ENCODE measurements around the gene LPO. TPM values are rescaled to one million over a fixed set of nuclear protein-coding genes. Genes with fewer than 3 reads are reported as not detected.
A peak's percentile ranks its signal among the peaks of the same experiment; 100 is the strongest.

The LPO gene
- total RNA-seq, 1 experiment from 2014 or later: 0.20 TPM

- TF ChIP-seq MAX (CRISPR knock-in tag; IDR thresholded peaks at IDR 0.05): peak; percentile 87
- TF ChIP-seq ZNF263 (CRISPR knock-in tag; IDR thresholded peaks at IDR 0.05; ENCODE audit: low read depth): no peak
- TF ChIP-seq CTCF (IDR thresholded peaks at IDR 0.05): peak; percentile 61; the same call in 1 of the 2 replicates
- no peak; the same call in 1 of the 2 replicates for TF ChIP-seq FOXP1 (CRISPR knock-in tag; IDR thresholded peaks at IDR 0.05; ENCODE audit: borderline replicate concordance)
Measured at GRCh38 chr17:58200024-58200633, 38.3 kb upstream of the LPO start (continued).

GRCh38 chr17:58202859-58203258 lies 35.5 kb upstream of the LPO start:
- CTCF ChIA-PET: interaction anchor here (0.9 to 2.4 kb wide), 5 partner anchors 12 to 244 kb away, joined by 3 to 6 read pairs (median 3); no protein-coding TSS in a partner anchor

GRCh38 chr17:58204796-58205195 lies 33.6 kb upstream of the LPO start:
- POLR2A ChIA-PET: no interaction called here
- no peaks in the 10 kb centered on the region for H3K9me3 Mint-ChIP-seq
- TF ChIP-seq CREM (CRISPR knock-in tag; IDR thresholded peaks at IDR 0.05): no peak
- TF ChIP-seq KAT7 (CRISPR knock-in tag; IDR thresholded peaks at IDR 0.05; ENCODE audit: borderline replicate concordance): no peak
- TF ChIP-seq ZNF263 (CRISPR knock-in tag; IDR thresholded peaks at IDR 0.05; ENCODE audit: low read depth): no peak
- TF ChIP-seq ZNF423 (CRISPR knock-in tag; IDR thresholded peaks at IDR 0.05): no peak
- no peak for TF ChIP-seq ZNF317 (CRISPR knock-in tag; IDR thresholded peaks at IDR 0.05; ENCODE audit: borderline replicate concordance, low read depth)
- no peak for TF ChIP-seq ARID4B (CRISPR knock-in tag; IDR thresholded peaks at IDR 0.05; ENCODE audit: borderline replicate concordance)
- TF ChIP-seq ZNF512 (CRISPR knock-in tag; IDR thresholded peaks at IDR 0.05; ENCODE audit: borderline replicate concordance): no peak
- no peak for TF ChIP-seq E2F4 (CRISPR knock-in tag; IDR thresholded peaks at IDR 0.05; ENCODE audit: borderline replicate concordance, low read depth)
- TF ChIP-seq NFE2L1 (CRISPR knock-in tag; IDR thresholded peaks at IDR 0.05): no peak
- no peak for TF ChIP-seq MXD4 (CRISPR knock-in tag; IDR thresholded peaks at IDR 0.05; ENCODE audit: borderline replicate concordance)
- no peak for TF ChIP-seq CBFB (CRISPR knock-in tag; IDR thresholded peaks at IDR 0.05; ENCODE audit: low read depth)
- TF ChIP-seq FOXJ3 (CRISPR knock-in tag; IDR thresholded peaks at IDR 0.05; ENCODE audit: borderline replicate concordance): no peak
- H3K4me3 Mint-ChIP-seq: no peak overlapping the region
- no peak for DNase-seq (ENCODE audit: low spot score)
- H3K27ac Mint-ChIP-seq: no peak overlapping the region
- H3K4me1 Mint-ChIP-seq: no peaks in the 10 kb centered on the region
- peaks cover 7% of the 10 kb centered on the region; the same call in 1 of the 2 replicates for H3K27me3 Mint-ChIP-seq (ENCODE audit: low read depth)
- peaks cover 7% of the 10 kb centered on the region for H3K36me3 Mint-ChIP-seq
- ATAC-seq: no peak
- CTCF ChIA-PET: no interaction called here

More at GRCh38 chr17:58202859-58203258, 35.5 kb upstream of the LPO start:
- H3K27me3 Mint-ChIP-seq (ENCODE audit: low read depth): peaks cover 7% of the 10 kb centered on the region
- POLR2A ChIA-PET: interaction anchor here (0.5 kb wide), 1 partner anchor 1151 kb away, joined by 3 read pairs; no protein-coding TSS in a partner anchor
- H3K36me3 Mint-ChIP-seq: no peaks in the 10 kb centered on the region
- TF ChIP-seq NR3C1 (CRISPR knock-in tag; conservative IDR thresholded peaks at IDR 0.05; ENCODE audit: low read depth) (no peak), ZNF317 (CRISPR knock-in tag; IDR thresholded peaks at IDR 0.05; ENCODE audit: borderline replicate concordance, low read depth) (no peak), IRF2 (CRISPR knock-in tag; IDR thresholded peaks at IDR 0.05; ENCODE audit: borderline replicate concordance, low read depth) (no peak), ZNF512 (CRISPR knock-in tag; IDR thresholded peaks at IDR 0.05; ENCODE audit: borderline replicate concordance) (no peak), KAT7 (CRISPR knock-in tag; IDR thresholded peaks at IDR 0.05; ENCODE audit: borderline replicate concordance) (no peak), FOXK1 (CRISPR knock-in tag; IDR thresholded peaks at IDR 0.05) (no peak), ZNF121 (CRISPR knock-in tag; IDR thresholded peaks at IDR 0.05) (no peak), CBFB (CRISPR knock-in tag; IDR thresholded peaks at IDR 0.05; ENCODE audit: low read depth) (no peak), TCF7 (CRISPR knock-in tag; IDR thresholded peaks at IDR 0.05; ENCODE audit: low read depth) (no peak), ZNF219 (CRISPR knock-in tag; IDR thresholded peaks at IDR 0.05; ENCODE audit: borderline replicate concordance) (no peak)
- ATAC-seq: no peak
- no peak for DNase-seq (ENCODE audit: low spot score)
- H3K9me3 Mint-ChIP-seq: no peaks in the 10 kb centered on the region
- no peaks in the 10 kb centered on the region for H3K4me1 Mint-ChIP-seq
- no peak overlapping the region for H3K27ac Mint-ChIP-seq
- H3K4me3 Mint-ChIP-seq: no peak overlapping the region
